ENCODE measurements around the gene NOL4L.

Gene NOL4L

DNA sequence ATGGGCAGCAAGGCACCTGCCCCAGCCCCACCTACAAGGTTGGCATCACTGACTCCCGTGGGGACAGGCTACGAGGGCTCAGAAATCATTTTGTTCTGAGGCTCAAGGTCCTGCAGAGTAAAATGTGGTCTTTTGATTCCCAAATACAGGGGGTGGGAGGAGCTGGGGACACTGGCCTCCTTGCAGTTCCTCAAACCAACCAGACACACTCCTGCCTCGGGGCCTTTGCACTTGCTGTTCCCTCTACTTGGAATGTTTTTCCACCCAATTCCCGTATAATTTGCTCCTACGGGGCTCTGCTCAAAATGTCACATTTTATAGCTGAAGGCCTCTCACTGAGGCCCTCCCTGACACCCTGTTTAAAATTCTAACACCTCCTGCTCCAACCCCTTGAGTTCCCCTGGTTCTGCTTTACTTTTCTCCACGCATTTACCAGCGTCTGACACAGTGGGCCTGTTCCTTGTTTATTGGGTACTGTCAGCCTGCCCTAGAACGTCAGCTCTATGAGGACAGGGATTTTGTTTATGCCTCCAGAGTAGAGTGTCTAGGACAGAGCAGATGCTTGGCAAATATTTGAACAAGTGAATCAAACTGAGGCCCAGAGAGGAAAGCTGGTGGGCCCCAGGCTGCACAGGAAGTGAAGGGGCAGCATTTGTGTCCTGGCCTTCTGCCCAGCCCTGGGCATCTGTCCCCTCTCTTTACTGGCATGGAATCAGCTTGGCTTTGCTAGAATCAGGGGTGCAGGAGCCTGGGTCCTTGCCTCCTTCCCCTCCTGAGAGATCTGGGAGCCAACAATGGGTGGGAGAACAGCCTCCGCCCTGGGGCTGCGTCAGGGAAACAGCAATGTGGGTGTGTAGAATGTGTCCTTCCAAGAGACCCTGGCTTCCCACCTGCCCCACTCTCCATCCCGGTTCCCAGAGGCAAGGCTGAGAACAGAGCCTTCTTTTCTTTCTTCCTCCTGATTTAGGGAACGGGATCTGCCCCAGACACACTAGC is 18.5 kb downstream of the NOL4L start:
- DNase-seq (ENCODE audit: low spot score in 2 of 2) (no peak), ATAC-seq (no peak)
- H3K27ac Mint-ChIP-seq, result no peak overlapping the region
- H3K9me3 Mint-ChIP-seq, result no peaks in the 10 kb centered on the region
- H3K4me1 Mint-ChIP-seq, result peaks cover 21% of the 10 kb centered on the region
- H3K4me3 Mint-ChIP-seq, result no peak overlapping the region
- H3K36me3 Mint-ChIP-seq, result no peaks in the 10 kb centered on the region

DNA sequence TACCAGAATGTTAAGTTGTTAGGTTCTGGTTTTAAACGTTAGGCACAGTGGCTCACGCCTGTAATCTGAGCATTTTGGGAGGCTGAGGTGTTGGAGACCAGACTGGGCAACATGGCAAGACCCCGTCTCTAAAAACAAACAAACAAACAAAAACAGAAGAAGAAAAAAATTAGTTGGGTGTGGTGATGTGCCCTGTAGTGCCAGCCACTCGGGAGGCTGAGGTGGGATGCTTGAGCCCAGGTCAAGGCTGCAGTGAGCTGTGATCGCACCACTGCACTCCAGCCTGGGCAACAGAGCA is 19.4 kb downstream of the NOL4L start:
- no peaks in the 10 kb centered on the region for H3K9me3 Mint-ChIP-seq
- no peaks in the 10 kb centered on the region for H3K36me3 Mint-ChIP-seq
- H3K4me1 Mint-ChIP-seq, result peaks cover 26% of the 10 kb centered on the region
- no peak for ATAC-seq
- DNase-seq (ENCODE audit: low spot score in 2 of 2), result no peak
- H3K4me3 Mint-ChIP-seq, result no peak overlapping the region
- no peak overlapping the region for H3K27ac Mint-ChIP-seq

- Mint-ChIP-seq H3K9me3 (no peaks in the 10 kb centered on the region), H3K4me3 (no peak overlapping the region), H3K27ac (peak overlapping the region; percentile 70), H3K4me1 (peaks cover 31% of the 10 kb centered on the region), H3K36me3 (no peaks in the 10 kb centered on the region)
- DNase-seq (ENCODE audit: low spot score in 2 of 2) (no peak), ATAC-seq (no peak)
Measured at GRCh38 chr20:32564921-32565734, 20.0 kb downstream of the NOL4L start.

- peak overlapping the region; percentile 70 for H3K27ac Mint-ChIP-seq
- ATAC-seq, result no peak
Measured at GRCh38 chr20:32564440-32564839, 20.7 kb downstream of the NOL4L start.

DNA sequence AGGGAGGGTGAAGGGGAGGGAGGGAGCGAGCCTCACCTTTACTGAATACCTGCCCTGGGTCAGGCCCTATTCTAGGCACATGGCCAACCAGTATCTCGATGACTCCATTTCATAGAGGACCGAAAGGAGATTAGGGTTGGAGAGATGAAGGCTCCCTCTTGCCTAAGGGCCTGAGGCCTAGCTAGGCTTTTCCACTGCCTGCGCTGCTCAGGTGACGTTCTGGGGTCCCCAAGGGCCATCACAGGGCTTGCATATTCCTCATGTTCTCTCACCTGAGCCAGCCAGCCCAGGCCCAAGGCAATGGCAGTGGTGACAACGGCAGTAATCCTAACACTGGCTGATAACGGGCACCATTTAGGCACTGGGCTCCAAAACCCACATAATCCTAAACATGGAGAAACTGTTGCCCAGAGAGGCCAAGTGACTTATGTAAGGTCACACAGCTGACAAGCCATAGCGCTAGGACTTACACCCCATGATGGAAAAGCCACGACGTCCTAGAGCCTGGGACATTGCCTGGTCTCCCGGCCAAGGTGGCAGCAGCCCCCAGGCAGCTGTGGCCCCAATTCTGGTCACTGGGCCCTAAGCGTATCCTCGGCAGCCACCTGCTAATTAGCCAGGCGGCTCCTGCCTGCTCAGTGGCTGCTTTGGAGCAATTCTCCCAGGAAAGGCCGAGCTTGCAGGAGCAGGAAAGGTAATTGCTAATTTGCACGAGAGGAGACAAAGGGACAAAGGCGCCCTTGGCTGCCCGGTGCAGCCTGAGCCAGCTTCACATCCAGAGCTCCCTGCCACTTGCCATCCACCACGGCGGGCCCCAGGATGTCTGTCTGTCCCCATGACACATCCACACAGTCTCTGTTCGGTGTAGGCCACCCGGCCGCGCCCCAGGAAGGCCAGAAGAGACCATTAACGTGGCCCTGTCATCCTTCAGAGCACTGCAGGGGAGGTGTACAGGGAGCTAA is 21.5 kb downstream of the NOL4L start:
- Mint-ChIP-seq H3K4me1 (peaks cover 45% of the 10 kb centered on the region), H3K36me3 (no peaks in the 10 kb centered on the region), H3K4me3 (no peak overlapping the region), H3K27ac (peak overlapping the region; percentile 70), H3K9me3 (no peaks in the 10 kb centered on the region)
- no peak for ATAC-seq
- no peak for DNase-seq (ENCODE audit: low spot score in 2 of 2)

More at GRCh38 chr20:32564440-32564839, 20.7 kb downstream of the NOL4L start:
- Mint-ChIP-seq H3K36me3 (no peaks in the 10 kb centered on the region), H3K9me3 (no peaks in the 10 kb centered on the region), H3K4me3 (no peak overlapping the region), H3K4me1 (peaks cover 37% of the 10 kb centered on the region)
- no peak for DNase-seq (ENCODE audit: low spot score in 2 of 2)

DNA sequence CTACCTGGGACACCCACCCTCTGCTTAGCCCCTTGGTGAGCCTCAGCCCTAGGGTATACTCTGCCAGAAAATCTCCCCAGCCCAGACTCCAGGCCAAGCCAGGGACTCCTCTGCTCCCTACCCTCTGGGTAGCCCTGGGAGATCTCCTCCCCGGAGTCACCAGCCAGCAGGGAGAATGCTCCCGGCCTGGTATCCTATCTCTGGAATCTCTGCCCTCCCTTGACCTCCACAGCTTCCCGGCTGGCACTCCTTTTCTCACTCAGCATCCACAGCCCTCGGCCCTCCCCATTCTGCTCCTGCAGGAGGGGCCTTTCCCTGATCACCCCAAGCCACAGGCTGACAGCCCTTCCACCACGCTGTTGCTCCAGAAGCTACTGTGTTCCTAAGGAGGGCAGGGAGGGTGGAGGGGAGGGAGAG is 22.6 kb downstream of the NOL4L start:
- ATAC-seq (no peak), DNase-seq (ENCODE audit: low spot score in 2 of 2) (no peak)
- H3K4me1 Mint-ChIP-seq, result peaks cover 51% of the 10 kb centered on the region
- peaks cover 5% of the 10 kb centered on the region for H3K36me3 Mint-ChIP-seq
- H3K4me3 Mint-ChIP-seq, result no peak overlapping the region
- peak overlapping the region; percentile 58 for H3K27ac Mint-ChIP-seq
- no peaks in the 10 kb centered on the region for H3K9me3 Mint-ChIP-seq

DNA sequence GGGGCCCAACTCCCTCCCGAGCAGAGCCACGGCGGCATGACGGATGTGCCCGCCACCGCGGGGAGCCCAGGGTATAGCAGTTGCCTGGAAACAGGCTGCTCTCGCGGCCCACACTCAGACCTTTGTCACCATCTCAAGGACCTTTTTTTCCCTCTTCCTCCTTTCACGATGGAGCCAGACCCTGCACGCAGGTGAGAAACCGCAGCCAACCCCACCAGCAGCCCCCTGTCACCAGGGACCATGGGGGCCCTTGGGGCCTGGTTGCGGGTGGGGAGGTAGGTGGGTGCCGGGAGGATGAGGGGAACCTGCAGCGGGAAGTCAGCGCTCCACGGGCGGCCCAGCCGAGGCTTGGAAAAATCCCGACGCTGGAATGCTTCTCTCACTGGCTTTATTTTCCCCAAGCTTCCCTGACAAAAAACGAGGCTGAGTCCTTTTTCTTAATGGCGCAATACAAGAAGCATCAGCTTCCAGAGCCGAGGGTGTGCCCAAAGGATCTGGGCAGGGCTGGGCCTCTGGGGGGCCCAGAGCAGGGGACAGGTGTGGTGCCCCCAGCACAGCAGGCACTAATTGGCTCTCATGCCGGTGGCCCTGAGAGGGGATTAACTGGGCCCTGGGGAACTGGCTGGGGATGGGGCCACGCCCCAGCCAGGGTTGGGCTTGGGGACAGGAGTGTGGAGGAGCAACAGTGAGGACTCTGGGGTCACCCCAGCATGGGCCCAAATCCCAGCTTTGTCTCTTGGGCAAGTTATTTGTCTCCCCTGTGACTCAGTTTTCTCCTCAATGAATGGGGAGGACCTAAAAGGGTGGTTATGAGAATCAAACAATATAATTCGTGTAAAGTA is 23.9 kb downstream of the NOL4L start:
- DNase-seq (ENCODE audit: low spot score in 2 of 2) (no peak), ATAC-seq (peak; percentile 62)
- H3K36me3 Mint-ChIP-seq, result peaks cover 5% of the 10 kb centered on the region
- peak overlapping the region; percentile 20 for H3K4me3 Mint-ChIP-seq
- H3K9me3 Mint-ChIP-seq, result no peaks in the 10 kb centered on the region
- H3K4me1 Mint-ChIP-seq, result peaks cover 62% of the 10 kb centered on the region
- H3K27ac Mint-ChIP-seq, result peak overlapping the region; percentile 87

- Mint-ChIP-seq H3K4me3 (peak overlapping the region; percentile 20), H3K36me3 (peaks cover 5% of the 10 kb centered on the region), H3K4me1 (peaks cover 69% of the 10 kb centered on the region), H3K9me3 (no peaks in the 10 kb centered on the region), H3K27ac (peak overlapping the region; percentile 87)
- DNase-seq (ENCODE audit: low spot score in 2 of 2) (no peak), ATAC-seq (no peak)
Measured at GRCh38 chr20:32560482-32560988, 24.6 kb downstream of the NOL4L start.

- H3K27ac Mint-ChIP-seq, result peak overlapping the region; percentile 87
- no peaks in the 10 kb centered on the region for H3K9me3 Mint-ChIP-seq
- DNase-seq (ENCODE audit: low spot score in 2 of 2) (no peak), ATAC-seq (peak; percentile 17)
- H3K4me1 Mint-ChIP-seq, result peaks cover 76% of the 10 kb centered on the region
- H3K36me3 Mint-ChIP-seq, result peaks cover 5% of the 10 kb centered on the region
- peak overlapping the region; percentile 20 for H3K4me3 Mint-ChIP-seq
Measured at GRCh38 chr20:32559753-32560380, 25.3 kb downstream of the NOL4L start.

DNA sequence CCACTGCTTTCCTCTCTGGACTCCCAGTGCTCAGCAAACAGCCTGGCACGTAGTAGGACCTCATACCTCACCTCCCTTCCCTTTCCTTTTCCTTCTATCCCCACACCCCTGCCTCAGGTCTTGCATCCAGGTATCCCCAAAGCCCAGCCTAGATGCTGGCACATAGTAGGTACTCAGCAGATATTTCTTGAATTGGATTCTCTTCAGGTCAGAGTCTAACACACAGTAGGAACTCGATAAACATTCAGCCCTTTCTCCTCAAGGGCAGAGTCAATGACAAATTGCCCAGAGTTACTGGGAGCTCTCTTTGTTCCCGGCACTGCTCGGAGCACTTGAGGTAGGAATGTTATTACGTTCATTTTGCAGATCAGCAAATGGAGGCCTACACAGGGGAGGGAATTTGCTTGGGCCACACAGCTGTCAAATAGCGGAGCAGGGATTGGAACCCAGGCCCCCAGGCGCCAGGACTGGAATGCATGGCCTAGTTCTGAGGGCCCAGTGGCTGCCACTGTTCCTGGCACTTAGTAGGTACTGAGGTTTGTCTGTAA is 25.9 kb downstream of the NOL4L start:
- DNase-seq (ENCODE audit: low spot score in 2 of 2), result no peak
- Mint-ChIP-seq H3K36me3 (peaks cover 5% of the 10 kb centered on the region), H3K27ac (peak overlapping the region; percentile 43), H3K4me3 (no peak overlapping the region), H3K4me1 (peaks cover 77% of the 10 kb centered on the region), H3K9me3 (no peaks in the 10 kb centered on the region)
- ATAC-seq, result no peak

DNA sequence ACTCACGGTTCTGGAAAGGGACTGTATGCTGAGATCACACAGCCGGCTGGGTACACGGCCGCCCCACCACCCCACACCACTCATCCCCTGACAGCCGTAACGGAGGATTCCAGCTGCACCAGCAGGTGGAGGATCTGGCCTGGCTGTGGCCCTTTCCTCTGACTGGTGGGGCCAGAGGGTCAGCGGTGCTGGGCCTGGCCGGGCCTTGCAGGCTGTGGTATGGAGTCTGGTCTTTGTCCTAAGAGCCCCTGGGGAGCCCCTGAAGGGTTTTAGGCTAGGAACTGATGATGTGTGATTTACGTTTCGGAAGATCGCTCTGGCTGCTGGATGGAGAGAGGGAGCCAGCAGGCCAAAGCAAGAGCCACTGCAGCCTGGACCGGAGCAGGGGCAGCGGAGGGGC is 26.6 kb downstream of the NOL4L start:
- H3K4me1 Mint-ChIP-seq, result peaks cover 84% of the 10 kb centered on the region
- ATAC-seq, result no peak
- no peak for DNase-seq (ENCODE audit: low spot score in 2 of 2)
- H3K4me3 Mint-ChIP-seq, result no peak overlapping the region
- H3K27ac Mint-ChIP-seq, result peak overlapping the region; percentile 48
- peaks cover 5% of the 10 kb centered on the region for H3K36me3 Mint-ChIP-seq
- H3K9me3 Mint-ChIP-seq, result no peaks in the 10 kb centered on the region

- no peak overlapping the region for H3K4me3 Mint-ChIP-seq
Measured at GRCh38 chr20:32557319-32557718, 27.8 kb downstream of the NOL4L start.

More at GRCh38 chr20:32557319-32557718, 27.8 kb downstream of the NOL4L start:
- DNase-seq (ENCODE audit: low spot score in 2 of 2) (no peak), ATAC-seq (no peak)
- Mint-ChIP-seq H3K4me1 (peaks cover 87% of the 10 kb centered on the region), H3K27ac (peak overlapping the region; percentile 63), H3K9me3 (no peaks in the 10 kb centered on the region), H3K36me3 (peaks cover 5% of the 10 kb centered on the region)
